HepG2 (cell line): ENCODE data around the gene MYL12B. TPM values are rescaled to one million over a fixed set of nuclear protein-coding genes. Genes with fewer than 3 reads are reported as not detected.

ENCODE experiments used
- BATF2 ChIP-seq: sonication (generic); formaldehyde crosslinking; IDR thresholded peaks from 2 replicates; pipeline ENCODE4 v1.8.0; 2022; ENCODE audit warnings: mild to moderate bottlenecking, missing genetic modification reagents, moderate library complexity
- BCL6 ChIP-seq: IDR thresholded peaks from 2 replicates; pipeline ENCODE4 v1.6.1; 2016; ENCODE audit warnings: missing genetic modification reagents, missing compliant biosample characterization
- CSRNP1 ChIP-seq: sonication (generic); formaldehyde crosslinking; IDR thresholded peaks from 2 replicates; pipeline ENCODE4 v1.8.1; 2023; ENCODE audit warnings: mild to moderate bottlenecking, missing genetic modification reagents
- FOXA1 ChIP-seq, 2 experiments: fragments of 450-650 bp in 1 of 2; sonication (generic) in 1 of 2; formaldehyde crosslinking in 1 of 2; IDR thresholded peaks; 2 replicates each; pipeline versions ENCODE4 v1.4.0 to v1.6.1; 2016 to 2020; ENCODE audit warnings: missing genetic modification reagents in 1 of 2
- GABPA ChIP-seq, 2 experiments: IDR thresholded peaks; 2 replicates each; pipeline ENCODE4 v1.6.1; 2011 to 2016; ENCODE audit warnings: low read depth in 2 of 2, low read length in 1 of 2, missing biosample characterization in 1 of 2, missing genetic modification characterization in 1 of 2
- POGZ ChIP-seq: sonication (generic); formaldehyde crosslinking; IDR thresholded peaks from 2 replicates; pipeline ENCODE4 v1.4.0; 2020; ENCODE audit warnings: mild to moderate bottlenecking, missing genetic modification reagents
- POLR2AphosphoS5 ChIP-seq: IDR thresholded peaks from 2 replicates; pipeline ENCODE4 v1.6.1; 2012; ENCODE audit warnings: low read depth, low read length
- POLR2G ChIP-seq: fragments of 200-400 bp; formaldehyde crosslinking; IDR thresholded peaks from 2 replicates; pipeline ENCODE4 v1.6.1; 2018; ENCODE audit warnings: mild to moderate bottlenecking, low read depth, low read length, moderate library complexity
- RNF219 ChIP-seq: sonication (generic); formaldehyde crosslinking; IDR thresholded peaks from 2 replicates; pipeline ENCODE4 v1.5.0; 2020; ENCODE audit warnings: mild to moderate bottlenecking, missing genetic modification reagents
- SATB2 ChIP-seq: sonication (generic); formaldehyde crosslinking; IDR thresholded peaks from 2 replicates; pipeline ENCODE4 v1.5.0; 2020; ENCODE audit warnings: missing genetic modification reagents
- SIN3A ChIP-seq: IDR thresholded peaks from 2 replicates; pipeline ENCODE4 v1.6.1; 2011; ENCODE audit warnings: low read depth, mild to moderate bottlenecking, control low read depth, low read length, borderline replicate concordance
- SP2 ChIP-seq: sonication (generic); formaldehyde crosslinking; IDR thresholded peaks from 2 replicates; pipeline ENCODE4 v1.5.1; 2020; ENCODE audit warnings: mild to moderate bottlenecking, missing genetic modification reagents
- THYN1 ChIP-seq: sonication (generic); formaldehyde crosslinking; IDR thresholded peaks from 2 replicates; pipeline ENCODE4 v1.8.1; 2023; ENCODE audit warnings: low read depth, mild to moderate bottlenecking, moderate library complexity, missing genetic modification reagents, borderline replicate concordance
- TRIM24 ChIP-seq: sonication (generic); formaldehyde crosslinking; IDR thresholded peaks from 2 replicates; pipeline ENCODE4 v1.8.0; 2022; ENCODE audit warnings: mild to moderate bottlenecking, missing genetic modification reagents
- ZC3H4 ChIP-seq: sonication (generic); formaldehyde crosslinking; IDR thresholded peaks from 2 replicates; pipeline ENCODE4 v1.4.0; 2020; ENCODE audit warnings: missing genetic modification reagents, borderline replicate concordance
- ZNF12 ChIP-seq: sonication (generic); formaldehyde crosslinking; IDR thresholded peaks from 2 replicates; pipeline ENCODE4 v1.5.0; 2020; ENCODE audit warnings: missing genetic modification reagents
- ZNF724P ChIP-seq: sonication (generic); formaldehyde crosslinking; IDR thresholded peaks from 2 replicates; pipeline ENCODE4 v1.8.0; 2022; ENCODE audit warnings: missing genetic modification reagents, borderline replicate concordance
- ZSCAN21 ChIP-seq: sonication (generic); formaldehyde crosslinking; IDR thresholded peaks from 2 replicates; pipeline ENCODE4 v1.8.0; 2022; ENCODE audit warnings: mild to moderate bottlenecking, missing genetic modification reagents, moderate library complexity, borderline replicate concordance
- ZSCAN29 ChIP-seq: sonication (generic); formaldehyde crosslinking; conservative IDR thresholded peaks from 2 replicates; pipeline ENCODE4 v1.4.0; 2020; ENCODE audit warnings: mild to moderate bottlenecking, missing genetic modification reagents
- ZSCAN30 ChIP-seq: sonication (generic); formaldehyde crosslinking; IDR thresholded peaks from 2 replicates; pipeline ENCODE4 v1.5.0; 2020; ENCODE audit warnings: mild to moderate bottlenecking, missing genetic modification reagents
- ZXDC ChIP-seq: sonication (generic); formaldehyde crosslinking; IDR thresholded peaks from 2 replicates; pipeline ENCODE4 v1.5.0; 2020; ENCODE audit warnings: mild to moderate bottlenecking, missing genetic modification reagents
- polyA plus RNA-seq, 8 experiments: library from polyadenylated mRNA; depleted of rRNA in 3 of 8; stranded (reverse) in 7 of 8; unstranded in 1 of 8; fragments of >200 nt; fragmentation: Illumina TruSeq in 4 of 8; extraction: Trizol in 4 of 8; gene quantifications; 2 replicates each; pipeline versions ENCODE4 v1.2.1 to v1.2.3, GENCODE V29; 2011 to 2016; ENCODE audit warnings: low read depth in 4 of 8, missing spikeins in 1 of 8, mixed read lengths in 1 of 8; ENCODE audit not compliant: insufficient read depth in 1 of 8
- total RNA-seq, 5 experiments: library from RNA; depleted of rRNA; stranded (reverse); fragments of >200 nt; fragmentation: Illumina TruSeq; extraction: Trizol; gene quantifications; 2 replicates each; pipeline ENCODE4 v1.2.3, GENCODE V29; 2016; ENCODE audit warnings: low read depth in 1 of 5

The MYL12B gene
- total and polyA plus RNA-seq, 2 of the 13 experiments (the other 11 are each of a cell fraction or from before 2014, with no cell fraction given) = 265 to 340 TPM

- no peak for TF ChIP-seq RNF219 (CRISPR knock-in tag)
- no peak for TF ChIP-seq ZNF12 (CRISPR knock-in tag)
- no peak for TF ChIP-seq ZXDC (CRISPR knock-in tag)
- TF ChIP-seq POLR2AphosphoS5 = 0 out of 2 replicates have a peak, but pooled peaks have one; percentile 21
- TF ChIP-seq TRIM24 = no peak
- TF ChIP-seq GABPA (IDR thresholded peaks at IDR 0.05; ENCODE audit: low read depth, low read length) = no peak
- TF ChIP-seq GABPA (CRISPR knock-in tag; IDR thresholded peaks at IDR 0.05; ENCODE audit: low read depth) = peak; percentile 87
- no peak for TF ChIP-seq CSRNP1 (CRISPR knock-in tag)
- TF ChIP-seq FOXA1 (IDR thresholded peaks at IDR 0.05) = no peak
- TF ChIP-seq FOXA1 (CRISPR knock-in tag; IDR thresholded peaks at IDR 0.05) = peak; percentile 29; the same call in 1 of the 2 replicates
- TF ChIP-seq ZSCAN30 (CRISPR knock-in tag) = no peak
- no peak for TF ChIP-seq ZC3H4
- no peak for TF ChIP-seq ZSCAN21
- TF ChIP-seq POGZ (CRISPR knock-in tag) = no peak
- TF ChIP-seq SP2 (CRISPR knock-in tag) = no peak
- no peak for TF ChIP-seq ZNF724P (CRISPR knock-in tag)
- 0 out of 2 replicates have a peak, but pooled peaks have one; percentile 32 for TF ChIP-seq POLR2G
- TF ChIP-seq THYN1 (CRISPR knock-in tag) = no peak
- TF ChIP-seq SATB2 (CRISPR knock-in tag) = no peak
- TF ChIP-seq ZSCAN29 (CRISPR knock-in tag) = no peak
- TF ChIP-seq BATF2 (CRISPR knock-in tag) = no peak
- TF ChIP-seq BCL6 (CRISPR knock-in tag) = no peak
- TF ChIP-seq SIN3A = 0 out of 2 replicates have a peak, but pooled peaks have one; percentile 67
Observed at GRCh38 chr18:3248658-3249359, 13.1 kb upstream of the MYL12B start (continued).
